ENCODE data around the gene AFAP1L1. TPM values are rescaled to one million over a fixed set of nuclear protein-coding genes. Genes with fewer than 3 reads are reported as not detected.
"Not testable (repeated sequence)": the region's sequence is repeated elsewhere in the genome, so short reads cannot be mapped to it uniquely, and the experiment has no call there.

The AFAP1L1 gene
- total RNA-seq, 2 experiments from 2014 or later, result 0.08 TPM

DNA sequence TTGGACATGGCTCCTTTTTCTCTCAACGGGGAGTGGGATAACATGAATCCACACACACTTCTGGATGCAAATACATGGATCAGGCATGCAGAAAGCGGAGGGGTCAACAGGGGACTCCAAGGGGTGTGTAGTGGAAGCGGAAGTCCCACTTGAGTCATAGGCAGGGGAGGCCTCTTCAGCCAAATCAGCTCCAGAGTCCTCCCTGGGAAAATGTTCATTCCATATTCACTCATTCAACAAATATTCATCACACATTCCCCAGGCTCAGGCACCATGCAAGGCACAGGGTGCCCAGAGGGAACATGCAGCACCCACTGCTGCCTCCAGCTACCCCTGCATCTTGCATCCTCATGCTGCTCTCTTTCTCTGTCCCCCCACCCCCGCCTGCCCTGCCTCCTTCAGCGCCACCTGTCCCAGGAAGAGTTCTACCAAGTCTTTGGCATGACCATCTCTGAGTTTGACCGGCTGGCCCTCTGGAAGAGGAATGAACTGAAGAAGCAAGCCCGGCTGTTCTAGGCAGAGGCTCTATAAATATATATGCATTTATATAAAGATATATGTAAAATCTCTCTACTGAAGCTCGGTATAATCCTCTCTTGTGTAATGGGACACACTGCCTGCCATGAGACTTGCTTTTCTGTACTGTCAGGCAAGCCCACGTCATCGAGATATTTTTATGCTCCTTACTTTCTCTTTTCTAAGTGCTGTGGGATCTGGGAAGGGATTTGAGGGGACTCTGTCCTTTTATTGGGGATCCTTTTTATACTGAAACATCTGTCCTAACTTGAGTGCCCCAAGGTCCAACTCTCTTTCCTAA is 13.6 kb upstream of the AFAP1L1 start:
- ChIA-PET POLR2A (no interaction called here), CTCF (interaction anchor here (0.6 to 1.1 kb wide), 3 partner anchors 116 to 244 kb away, joined by 3 to 5 read pairs (median 4); partner anchors contain the start of gene ABLIM3)

DNA sequence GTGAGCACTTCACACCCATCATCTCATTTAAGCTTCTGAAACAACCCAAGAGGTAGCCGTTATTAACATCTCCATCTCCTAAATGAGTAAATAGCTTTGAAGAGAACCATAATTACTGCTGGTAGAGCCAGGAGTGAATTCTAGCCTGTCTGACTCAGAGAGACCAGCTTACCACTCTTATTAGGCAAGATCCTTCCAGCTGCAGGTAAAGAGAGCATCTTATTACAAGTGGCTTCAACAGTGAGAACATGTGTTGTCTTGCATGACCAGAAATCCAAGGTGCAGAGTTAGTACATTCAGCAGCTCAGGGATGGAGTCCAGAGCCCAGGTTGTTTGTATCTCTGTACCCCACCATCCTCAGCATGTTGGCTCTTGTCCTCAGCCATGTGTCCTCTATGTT is 10.9 kb upstream of the AFAP1L1 start:
- CTCF ChIA-PET, result no interaction called here
- POLR2A ChIA-PET, result no interaction called here

DNA sequence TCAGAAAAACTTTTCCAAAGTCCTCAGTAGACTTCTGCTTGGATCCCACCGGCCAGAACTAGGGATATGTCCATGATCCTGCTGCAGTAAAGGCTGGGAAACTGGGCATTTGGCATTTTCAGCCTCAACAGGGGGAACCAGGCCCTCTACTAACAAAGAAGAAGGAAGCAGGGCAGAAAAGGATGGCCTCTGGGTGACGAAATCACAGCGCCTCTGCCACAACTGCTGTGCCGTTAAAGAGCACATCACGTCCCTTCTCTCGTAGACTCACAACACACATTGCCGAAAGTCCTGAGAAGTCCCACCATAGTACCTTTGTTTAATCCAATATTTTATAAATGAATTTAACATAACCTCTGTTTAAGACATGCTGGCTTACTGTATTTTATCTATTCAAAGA is 10.4 kb upstream of the AFAP1L1 start:
- ChIA-PET CTCF (no interaction called here), POLR2A (no interaction called here)

DNA sequence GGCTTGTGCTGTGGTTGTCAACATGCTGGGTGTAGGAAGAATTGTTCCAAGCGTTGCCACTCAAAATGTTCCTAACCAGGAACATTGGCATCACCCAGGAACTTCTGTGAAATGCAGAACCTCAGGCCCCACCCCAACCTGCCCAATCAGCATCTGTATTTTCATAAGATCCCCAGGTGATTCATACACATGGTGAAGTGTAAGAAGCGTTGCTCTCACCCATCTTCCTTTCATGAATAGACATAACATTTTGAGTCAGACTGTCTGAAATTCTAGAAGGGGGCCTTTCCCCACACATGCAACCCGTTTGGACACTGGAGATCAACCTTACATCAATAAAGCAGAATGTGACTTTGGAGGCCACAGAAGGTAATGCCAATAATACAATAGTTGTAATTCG is 9.3 kb upstream of the AFAP1L1 start:
- ChIA-PET POLR2A (no interaction called here), CTCF (no interaction called here)

DNA sequence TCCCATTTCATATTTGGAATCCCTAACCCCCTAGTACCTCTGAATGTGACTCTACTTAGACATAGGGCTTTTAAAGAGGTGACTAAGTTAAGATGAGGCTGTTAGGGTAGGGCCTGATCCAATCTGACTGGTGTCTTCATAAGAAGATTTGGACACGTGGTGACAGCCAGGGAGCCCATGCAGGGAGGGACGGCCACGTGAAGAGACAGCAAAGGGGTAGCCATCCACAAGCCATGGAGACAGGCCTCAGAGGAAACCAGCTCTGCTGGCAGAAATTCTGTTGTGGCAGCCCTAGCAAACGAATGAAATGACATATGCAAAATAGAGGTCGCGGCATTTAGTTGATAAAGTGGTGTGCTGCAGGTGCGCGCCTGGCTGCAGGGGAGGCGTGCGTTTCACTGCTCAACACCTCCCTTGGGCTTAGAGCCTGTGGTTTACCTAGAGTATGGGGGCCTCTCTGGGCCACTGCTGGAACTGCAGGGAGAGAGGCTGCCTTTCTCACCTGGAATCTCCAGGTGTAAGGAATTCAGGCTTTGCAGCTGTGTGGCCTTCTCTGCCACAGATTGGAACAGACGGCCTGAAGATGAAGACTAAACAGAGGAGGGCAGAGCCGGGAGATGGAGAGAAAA is 7.1 kb upstream of the AFAP1L1 start:
- ChIA-PET POLR2A (interaction anchor here (0.6 to 1.1 kb wide), 2 partner anchors 56 to 268 kb away, joined by 3 to 4 read pairs; no protein-coding TSS in a partner anchor), CTCF (interaction anchor here (1.5 to 2.8 kb wide), 2 partner anchors 123 to 128 kb away, joined by 3 to 12 read pairs; partner anchors contain the start of gene ABLIM3)

DNA sequence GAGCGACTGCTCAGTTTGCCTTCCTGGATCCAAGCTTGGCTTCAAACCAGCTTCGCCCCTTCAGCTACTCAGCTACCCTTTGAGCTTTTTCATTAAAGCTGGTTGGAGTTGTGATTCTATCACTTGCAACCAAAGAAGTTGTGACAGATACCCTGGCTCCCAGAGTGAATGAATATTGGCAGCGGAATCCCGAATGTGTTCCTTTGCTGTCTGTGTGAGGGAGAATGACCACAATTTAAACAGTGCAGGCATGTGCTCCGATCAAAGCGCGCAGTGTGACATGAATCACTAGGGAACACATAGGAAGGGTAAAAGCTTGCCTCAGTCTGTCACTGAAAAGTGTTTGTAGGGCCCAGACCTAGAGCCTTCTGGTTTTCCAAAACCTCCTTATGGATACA is 6.6 kb upstream of the AFAP1L1 start:
- ChIA-PET CTCF (interaction anchor here (1.5 to 2.8 kb wide), 2 partner anchors 124 to 128 kb away, joined by 3 to 12 read pairs; partner anchors contain the start of gene ABLIM3), POLR2A (interaction anchor here (0.6 kb wide), 1 partner anchor 267 kb away, joined by 3 read pairs; no protein-coding TSS in a partner anchor)

DNA sequence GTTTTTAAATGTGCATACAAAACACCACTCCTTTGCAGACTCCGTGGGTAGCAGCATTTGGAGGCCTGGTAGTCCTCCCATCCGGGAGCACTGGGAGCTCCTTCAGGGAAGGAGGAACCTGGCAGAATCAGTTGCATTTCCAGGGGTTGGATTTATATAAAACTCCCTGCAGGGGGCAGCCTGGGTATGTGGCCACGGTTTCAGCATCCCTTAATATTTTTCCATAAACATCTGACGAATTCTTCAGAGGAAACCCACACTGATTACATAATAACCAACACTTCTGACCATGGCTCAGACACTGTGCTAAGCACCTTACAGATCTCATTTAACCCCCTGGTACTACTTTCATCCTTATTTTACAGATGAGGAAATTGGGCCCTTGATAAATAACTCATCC is 6.1 kb upstream of the AFAP1L1 start:
- ChIA-PET POLR2A (no interaction called here), CTCF (interaction anchor here (1.5 to 2.8 kb wide), 2 partner anchors 125 to 129 kb away, joined by 3 to 12 read pairs; partner anchors contain the start of gene ABLIM3)

DNA sequence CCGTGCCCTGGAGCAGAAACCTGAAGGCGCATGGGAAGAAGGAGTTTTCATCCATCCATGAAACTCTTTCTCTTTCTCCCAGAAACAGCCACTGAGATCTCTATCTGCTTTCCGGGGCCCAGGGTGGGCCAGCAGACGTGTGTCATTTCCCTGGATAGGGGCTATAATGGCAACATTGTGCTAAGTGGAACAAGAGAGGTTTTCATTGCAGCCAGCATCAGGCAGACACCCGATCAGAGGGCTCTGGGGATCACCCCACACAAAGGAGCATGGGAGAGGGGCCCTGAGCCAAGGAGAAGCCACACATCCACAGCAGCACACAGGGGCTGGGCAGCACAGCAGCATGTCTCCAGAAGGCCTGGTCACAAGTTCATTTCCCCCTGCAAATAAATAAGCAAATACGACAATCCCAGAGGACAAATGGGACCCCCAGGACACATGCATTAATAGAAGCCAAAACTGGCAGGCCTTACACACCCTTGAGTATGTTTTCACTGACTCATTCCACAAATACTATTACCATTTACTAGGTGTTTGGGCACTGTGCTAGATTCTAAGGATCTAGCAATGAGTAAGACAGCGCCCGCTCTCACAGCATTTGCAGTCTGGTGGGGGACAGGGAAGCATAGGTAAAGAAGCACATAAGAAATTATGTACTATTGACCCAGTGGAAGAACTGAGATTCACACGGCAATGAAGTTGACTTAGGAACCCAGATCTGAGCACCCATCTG is 4.3 kb upstream of the AFAP1L1 start:
- CTCF ChIA-PET, result interaction anchor here (0.8 to 3.0 kb wide), 3 partner anchors 15 to 127 kb away, joined by 3 to 14 read pairs (median 12); partner anchors contain the start of gene ABLIM3
- POLR2A ChIA-PET, result no interaction called here

DNA sequence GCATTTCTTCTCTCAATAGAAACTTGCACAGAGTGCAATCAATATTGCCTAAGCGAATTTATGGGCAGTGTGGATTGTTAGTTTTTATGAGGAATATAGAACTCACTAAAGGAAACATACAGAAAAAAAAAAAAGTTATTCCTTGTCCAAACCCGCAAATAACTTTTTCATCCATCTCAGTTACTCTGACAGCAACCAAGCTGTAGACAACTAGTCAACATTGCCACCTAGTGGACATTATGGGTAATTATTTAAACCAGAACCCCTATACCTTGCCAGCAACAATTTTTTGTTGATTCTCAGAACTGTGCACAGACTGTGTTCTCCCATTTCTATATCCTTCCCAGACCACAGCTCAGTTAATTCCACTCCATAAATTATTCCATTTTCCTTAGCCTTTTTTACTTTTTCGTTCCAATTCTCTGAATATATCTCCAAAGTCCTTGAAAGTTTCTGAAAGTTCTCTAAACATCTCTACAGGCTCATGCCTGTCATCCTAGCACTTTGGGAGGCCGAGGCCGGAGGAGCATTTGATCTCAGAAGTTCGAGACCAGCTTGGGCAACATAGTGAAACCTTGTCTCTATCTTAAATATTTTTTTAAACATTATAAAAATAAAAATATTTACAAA is 2.6 kb upstream of the AFAP1L1 start:
- CTCF ChIA-PET, result interaction anchor here (1.0 to 3.0 kb wide), 4 partner anchors 21 to 131 kb away, joined by 3 to 14 read pairs (median 4); partner anchors contain the start of gene ABLIM3
- POLR2A ChIA-PET, result interaction anchor here (0.5 kb wide), 1 partner anchor 99 kb away, joined by 7 read pairs; no protein-coding TSS in a partner anchor

DNA sequence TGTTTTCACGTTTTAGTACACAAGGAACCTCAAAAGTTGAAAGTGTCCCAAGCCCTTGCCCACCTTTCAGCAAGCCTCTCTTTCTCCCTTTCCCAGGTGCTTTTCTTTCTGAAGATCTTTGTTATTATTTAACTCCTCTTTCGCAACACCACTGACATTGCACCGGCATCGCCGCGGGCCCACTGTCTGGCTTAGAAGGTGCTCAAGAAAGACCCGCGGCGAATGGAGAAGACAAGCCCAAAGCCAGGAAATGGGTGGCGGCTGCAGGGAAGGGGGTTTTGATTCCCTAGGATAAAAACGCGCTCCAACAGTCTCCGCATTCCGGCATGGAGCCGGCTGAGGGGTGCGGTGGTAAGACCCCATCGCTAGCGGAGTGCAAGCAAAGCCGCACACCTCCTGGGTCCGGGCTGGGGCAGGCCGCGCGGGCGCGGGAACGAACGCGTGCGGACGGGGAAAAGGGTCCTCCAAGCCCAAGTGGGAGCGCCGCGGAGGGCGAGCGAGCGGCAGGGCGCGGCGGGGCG is 404 bp upstream of the AFAP1L1 start:
- CTCF ChIA-PET, result no interaction called here
- POLR2A ChIA-PET, result no interaction called here

DNA sequence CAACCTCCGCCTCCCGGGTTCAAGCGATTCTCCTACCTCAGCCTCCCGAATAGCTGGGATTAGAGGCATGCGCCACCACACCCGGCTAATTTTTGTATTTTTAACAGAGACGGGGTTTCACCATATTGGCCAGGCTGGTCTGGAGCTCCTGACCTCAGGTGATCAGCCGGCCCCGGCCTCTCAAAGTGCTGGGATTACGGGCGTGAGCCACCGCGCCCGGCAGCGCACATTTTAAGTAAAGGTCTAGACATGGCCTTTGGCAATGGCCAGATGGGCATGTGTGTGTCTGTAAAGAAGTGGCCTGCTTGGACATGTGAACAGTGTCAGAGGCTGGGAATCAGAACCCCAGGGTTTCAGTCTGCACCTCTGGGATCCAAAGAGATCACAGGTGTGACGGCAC is 1.1 kb downstream of the AFAP1L1 start:
- POLR2A ChIA-PET, CTCF ChIA-PET: not testable (repeated sequence)

DNA sequence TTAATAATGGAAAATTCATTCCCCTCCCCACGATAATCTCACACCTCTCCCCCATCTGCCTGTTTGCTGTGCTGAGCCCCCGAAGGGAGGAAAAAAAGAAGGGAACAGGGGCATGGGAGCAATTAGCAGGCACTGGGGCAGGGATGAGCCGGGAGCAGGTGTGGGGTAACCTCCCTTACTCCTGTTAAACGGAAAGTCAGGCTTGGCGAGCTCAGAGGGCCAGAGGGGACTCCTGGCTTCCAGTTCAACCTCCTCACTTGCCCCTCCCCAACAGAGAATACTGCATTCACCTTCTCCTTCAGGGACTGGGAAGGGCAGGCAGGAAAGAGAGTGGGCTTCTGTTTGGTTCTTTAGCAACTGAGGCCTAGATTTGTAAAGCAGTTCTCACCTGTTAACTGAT is 1.6 kb downstream of the AFAP1L1 start:
- ChIA-PET POLR2A (no interaction called here), CTCF (no interaction called here)

DNA sequence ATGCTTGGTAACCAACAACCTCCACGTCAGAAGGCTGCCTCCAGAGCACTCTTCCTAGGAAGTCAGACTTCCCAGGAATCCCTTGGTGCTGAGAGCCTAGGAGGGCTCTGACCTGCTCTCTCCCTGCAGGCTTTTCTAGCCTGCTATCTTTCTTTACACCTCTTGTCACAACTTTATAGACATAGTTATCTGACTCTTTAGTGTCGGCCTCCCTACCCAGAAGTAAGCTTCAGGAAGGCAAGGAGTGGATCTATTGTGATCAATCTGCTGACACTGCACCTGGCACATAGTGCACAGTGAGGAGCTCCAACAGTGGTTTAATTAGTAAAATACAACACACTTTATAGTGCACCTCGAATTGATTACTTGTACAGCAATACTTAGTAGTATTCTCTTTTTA is 2.3 kb downstream of the AFAP1L1 start:
- CTCF ChIA-PET, result no interaction called here
- POLR2A ChIA-PET, result no interaction called here

DNA sequence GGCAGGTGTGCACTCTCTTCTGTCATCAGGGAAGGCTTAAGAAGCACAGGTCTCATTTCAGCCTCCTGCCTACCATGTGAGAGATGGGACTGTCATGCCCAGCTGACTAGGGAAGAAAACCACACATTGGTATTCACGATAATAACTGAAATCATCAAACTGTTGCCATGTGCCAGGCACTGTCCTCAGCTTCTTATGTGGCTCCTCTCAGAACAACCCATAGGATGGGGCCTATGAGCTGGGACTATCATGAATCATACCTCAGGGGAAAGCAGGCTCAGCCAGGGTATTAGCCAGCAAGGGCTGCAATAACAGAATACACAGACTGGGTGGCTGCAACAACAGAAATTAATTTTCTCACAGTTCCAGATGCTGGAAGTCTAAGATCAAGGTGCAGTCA is 3.3 kb downstream of the AFAP1L1 start:
- POLR2A ChIA-PET, result no interaction called here
- CTCF ChIA-PET, result no interaction called here

DNA sequence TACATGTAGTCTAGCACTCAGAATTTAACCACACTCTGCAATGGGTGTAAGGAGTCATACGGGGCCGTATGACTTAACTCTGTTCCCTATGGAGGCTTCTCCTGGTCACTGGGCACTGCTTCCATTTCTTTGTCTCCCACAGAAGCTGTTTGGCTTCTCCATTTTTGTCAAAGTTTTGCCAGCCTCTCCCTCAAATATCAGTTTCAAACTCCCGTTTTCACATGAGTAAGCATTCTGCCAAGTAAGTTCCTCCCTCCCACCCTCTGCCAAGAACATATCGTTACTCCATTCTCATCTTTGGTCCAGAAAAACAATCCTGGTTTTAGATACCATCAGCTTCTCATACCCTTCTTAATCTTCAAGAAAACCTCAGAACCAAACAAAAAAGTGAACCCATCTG is 6.1 kb downstream of the AFAP1L1 start:
- CTCF ChIA-PET, result no interaction called here
- POLR2A ChIA-PET, result no interaction called here

DNA sequence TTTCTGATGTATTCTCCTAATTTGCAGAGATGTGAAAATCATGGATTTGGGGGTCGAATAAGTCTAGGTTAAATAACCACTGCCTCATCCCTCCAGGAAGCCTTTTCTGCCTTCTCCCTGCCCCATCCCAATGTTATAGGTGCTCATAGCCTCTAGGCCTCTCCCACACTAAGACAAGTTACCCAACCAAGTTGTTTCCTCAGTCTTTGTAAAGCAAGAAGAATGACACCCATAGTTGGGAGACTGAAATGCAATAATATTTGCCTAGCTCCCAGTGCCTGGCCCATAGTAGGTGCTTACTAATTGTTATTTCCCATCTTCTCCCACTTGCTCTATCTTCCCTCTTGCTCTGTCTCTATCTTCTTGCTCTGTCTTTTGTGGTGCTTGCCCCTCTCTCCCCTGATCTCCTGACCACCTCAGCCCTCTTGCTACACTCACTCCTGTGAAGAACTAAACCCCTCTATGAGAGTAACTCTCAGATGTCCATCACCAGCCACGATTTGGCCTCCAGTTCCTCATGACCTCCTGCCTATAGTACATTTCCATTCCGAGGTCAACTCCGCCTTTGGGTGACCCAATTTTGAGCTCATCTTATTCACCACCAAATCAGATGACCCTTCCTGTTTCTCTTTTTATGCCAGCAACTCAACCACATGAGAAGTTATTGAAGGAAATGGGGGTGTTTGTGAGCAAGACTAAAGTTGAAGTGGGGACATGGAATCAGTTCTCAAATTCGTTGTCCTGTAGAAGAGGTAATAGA is 7.0 kb downstream of the AFAP1L1 start:
- ChIA-PET CTCF (interaction anchor here (0.8 kb wide), 1 partner anchor 93 kb away, joined by 3 read pairs; no protein-coding TSS in a partner anchor), POLR2A (no interaction called here)

DNA sequence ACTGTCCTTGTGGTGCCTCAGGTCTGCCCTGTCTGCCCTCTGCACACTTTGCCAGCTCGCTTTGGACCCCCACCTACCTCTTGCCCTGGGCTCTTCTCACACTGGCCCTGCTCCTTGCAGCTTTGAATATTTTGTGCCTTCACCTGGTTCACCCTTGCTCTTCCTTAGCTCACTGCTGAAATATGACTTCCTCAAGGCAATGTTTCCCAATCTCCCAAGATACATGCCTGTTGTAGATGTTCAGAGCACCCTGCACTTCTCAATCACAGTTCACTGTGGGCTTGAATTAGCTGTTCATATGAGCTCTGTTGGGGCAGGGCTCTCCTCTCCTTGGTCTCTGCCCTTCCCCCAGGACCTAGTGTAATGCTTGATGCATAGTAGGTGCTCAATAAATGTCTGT is 8.0 kb downstream of the AFAP1L1 start:
- POLR2A ChIA-PET, result no interaction called here
- CTCF ChIA-PET, result interaction anchor here (0.8 kb wide), 1 partner anchor 92 kb away, joined by 3 read pairs; no protein-coding TSS in a partner anchor

DNA sequence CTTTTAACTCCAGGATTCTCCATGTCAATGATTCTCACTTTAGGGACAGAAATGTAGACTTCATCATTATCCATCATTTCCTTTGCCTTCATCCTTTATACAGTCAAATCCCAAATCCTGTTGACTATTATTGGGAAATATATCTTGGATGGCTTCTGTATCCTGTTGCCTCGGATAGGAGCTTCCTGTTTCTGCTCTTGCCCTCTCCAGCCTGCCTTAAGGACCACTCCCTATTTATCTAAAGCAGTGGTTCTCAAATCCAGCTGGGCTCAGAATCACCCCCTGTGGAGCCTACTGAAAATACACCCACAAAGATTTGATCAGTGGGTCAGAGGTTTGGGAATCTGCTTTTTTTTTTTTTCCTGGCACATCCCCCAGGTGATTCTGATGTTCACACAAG is 8.5 kb downstream of the AFAP1L1 start:
- POLR2A ChIA-PET, result no interaction called here
- CTCF ChIA-PET, result no interaction called here

DNA sequence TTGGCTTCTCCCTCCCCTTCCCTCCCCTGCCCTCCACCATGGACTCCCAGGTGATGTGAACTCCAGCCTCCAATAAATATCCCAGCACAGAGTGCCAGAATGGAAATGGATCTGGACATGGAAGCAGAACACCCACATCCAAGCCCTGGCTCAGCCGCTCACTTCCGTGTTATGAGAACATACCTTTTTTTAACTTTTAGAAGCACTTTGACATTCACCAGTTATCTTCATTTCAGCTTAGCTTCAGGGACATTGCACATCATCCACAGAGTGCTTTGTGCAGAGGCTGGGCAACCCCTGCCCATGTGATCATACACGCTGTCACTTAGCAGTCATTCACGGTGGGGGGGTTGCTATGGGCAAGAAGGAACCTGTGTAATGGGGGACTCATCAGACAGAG is 9.1 kb downstream of the AFAP1L1 start:
- ChIA-PET CTCF (no interaction called here), POLR2A (no interaction called here)
